SU-DHL-6 (cell line): ENCODE data around the gene RAD9B.
"Not testable (repeated sequence)": the region's sequence is repeated elsewhere in the genome, so short reads cannot be mapped to it uniquely, and the experiment has no call there.

Experiments used
- CTCF ChIP-seq: fragments of 200-600 bp; sonication (generic); IDR thresholded peaks from one replicate; pipeline ENCODE4 v1.5.1; 2017; ENCODE audit warnings: antibody characterized with exemption, mild to moderate bottlenecking, low read length, moderate library complexity; ENCODE audit not compliant: insufficient read depth, poor library complexity, severe bottlenecking
- EZH2phosphoT487 ChIP-seq: fragments of 200-600 bp; sonication (generic), shearing (Covaris generic); conservative IDR thresholded peaks from 2 replicates; pipeline ENCODE4 v1.6.1; 2018; ENCODE audit warnings: mild to moderate bottlenecking, antibody characterized with exemption, low read length, moderate library complexity, mixed read lengths

GRCh38 chr12:110465765-110466164, 36.4 kb upstream of the RAD9B start:
- TF ChIP-seq CTCF, EZH2phosphoT487: not testable (repeated sequence)
